HEK293 (cell line): Measurements from ENCODE around the gene IGFBPL1.

Experiments
- CTCF ChIP-seq: fragments of 450-650 bp; formaldehyde crosslinking; IDR thresholded peaks from 2 replicates; pipeline ENCODE4 v1.5.1; 2016; ENCODE audit warnings: missing biosample characterization, missing genetic modification characterization
- HIC1 ChIP-seq: fragments of 450-650 bp; formaldehyde crosslinking; IDR thresholded peaks from 2 replicates; pipeline ENCODE4 v1.5.1; 2016; ENCODE audit warnings: missing biosample characterization, missing genetic modification characterization
- SP2 ChIP-seq: fragments of 450-650 bp; formaldehyde crosslinking; IDR thresholded peaks from 2 replicates; pipeline ENCODE4 v1.5.1; 2016; ENCODE audit warnings: missing biosample characterization, missing genetic modification characterization
- TCF7L2 ChIP-seq: IDR thresholded peaks from 2 replicates; pipeline ENCODE4 v1.6.1; 2011; ENCODE audit warnings: low read depth, mild to moderate bottlenecking, inconsistent platforms, low read length, moderate library complexity, borderline replicate concordance
- ZNF140 ChIP-seq: fragments of 450-650 bp; formaldehyde crosslinking; IDR thresholded peaks from 2 replicates; pipeline ENCODE4 v1.5.1; 2016; ENCODE audit warnings: missing biosample characterization, missing genetic modification characterization
- ZNF146 ChIP-seq: fragments of 450-650 bp; formaldehyde crosslinking; IDR thresholded peaks from 2 replicates; pipeline ENCODE4 v1.5.1; 2016; ENCODE audit warnings: missing biosample characterization, missing genetic modification characterization
- ZNF24 ChIP-seq: fragments of 450-650 bp; formaldehyde crosslinking; IDR thresholded peaks from 2 replicates; pipeline ENCODE4 v1.5.1; 2016; ENCODE audit warnings: missing biosample characterization, missing genetic modification characterization
- ZNF433 ChIP-seq: fragments of 450-650 bp; formaldehyde crosslinking; IDR thresholded peaks from 2 replicates; pipeline ENCODE4 v1.5.1; 2016; ENCODE audit warnings: missing biosample characterization, missing genetic modification characterization, low read depth
- ZNF596 ChIP-seq: fragments of 450-650 bp; IDR thresholded peaks from 2 replicates; pipeline ENCODE4 v1.5.0; 2018; ENCODE audit warnings: missing biosample characterization, mild to moderate bottlenecking, missing genetic modification characterization, moderate library complexity
- ZNF747 ChIP-seq: fragments of 450-650 bp; formaldehyde crosslinking; IDR thresholded peaks from 2 replicates; pipeline ENCODE4 v1.5.1; 2016; ENCODE audit warnings: missing biosample characterization, missing genetic modification characterization
- TF ChIP-seq, protein P1 (sequence below): fragments of 450-650 bp; formaldehyde crosslinking; IDR thresholded peaks from 2 replicates; pipeline ENCODE4 v1.5.1; 2016; ENCODE audit warnings: missing biosample characterization, missing genetic modification characterization, low read depth

GRCh38 chr9:38389313-38389712 is 34.9 kb downstream of the IGFBPL1 start:
- no peak for TF ChIP-seq CTCF
- no peak for TF ChIP-seq SP2 (tag by site-specific recombination)
- no peak for TF ChIP-seq ZNF24 (tag by site-specific recombination)
- TF ChIP-seq ZNF433 (tag by site-specific recombination) = no peak
- TF ChIP-seq ZNF747 (tag by site-specific recombination) = no peak
- TF ChIP-seq ZNF146 (tag by site-specific recombination) = no peak
- no peak for TF ChIP-seq HIC1 (tag by site-specific recombination)
- TF ChIP-seq ZNF596 = no peak
- TF ChIP-seq TCF7L2 = no peak
- TF ChIP-seq ZNF140 = no peak
- TF ChIP-seq, protein P1, sequence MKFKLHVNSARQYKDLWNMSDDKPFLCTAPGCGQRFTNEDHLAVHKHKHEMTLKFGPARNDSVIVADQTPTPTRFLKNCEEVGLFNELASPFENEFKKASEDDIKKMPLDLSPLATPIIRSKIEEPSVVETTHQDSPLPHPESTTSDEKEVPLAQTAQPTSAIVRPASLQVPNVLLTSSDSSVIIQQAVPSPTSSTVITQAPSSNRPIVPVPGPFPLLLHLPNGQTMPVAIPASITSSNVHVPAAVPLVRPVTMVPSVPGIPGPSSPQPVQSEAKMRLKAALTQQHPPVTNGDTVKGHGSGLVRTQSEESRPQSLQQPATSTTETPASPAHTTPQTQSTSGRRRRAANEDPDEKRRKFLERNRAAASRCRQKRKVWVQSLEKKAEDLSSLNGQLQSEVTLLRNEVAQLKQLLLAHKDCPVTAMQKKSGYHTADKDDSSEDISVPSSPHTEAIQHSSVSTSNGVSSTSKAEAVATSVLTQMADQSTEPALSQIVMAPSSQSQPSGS (tag by site-specific recombination) = no peak
